HG02852 (cell line): ENCODE results near the gene ZBED5.

Experiments
- ATAC-seq: cut with Tn5 transposase; IDR thresholded peaks from one replicate; pipeline ENCODE4 v1.9.1; 2021; ENCODE audit warnings: mild to moderate bottlenecking, moderate library complexity; ENCODE audit not compliant: unreplicated experiment

Gene ZBED5

GRCh38 chr11:10881892-10882291 lies 24.0 kb upstream of the ZBED5 start:
- ATAC-seq, result no peak

- ATAC-seq, result no peak
These were observed 20.8 kb upstream of the ZBED5 start for GRCh38 chr11:10878408-10879214.

- ATAC-seq, result no peak
These were observed 18.3 kb upstream of the ZBED5 start for GRCh38 chr11:10876158-10876557.

GRCh38 chr11:10875430-10876021 lies 17.7 kb upstream of the ZBED5 start:
- ATAC-seq, result no peak

GRCh38 chr11:10872097-10872496 lies 14.2 kb upstream of the ZBED5 start:
- ATAC-seq, result no peak

GRCh38 chr11:10868352-10868751 lies 10.5 kb upstream of the ZBED5 start:
- no peak for ATAC-seq

GRCh38 chr11:10866893-10867331 lies 9.1 kb upstream of the ZBED5 start:
- ATAC-seq, result no peak

GRCh38 chr11:10865837-10866270 lies 8.0 kb upstream of the ZBED5 start:
- ATAC-seq, result no peak

- ATAC-seq, result no peak
These were observed 6.8 kb upstream of the ZBED5 start for GRCh38 chr11:10864688-10865087.

GRCh38 chr11:10862446-10862845 lies 4.6 kb upstream of the ZBED5 start:
- no peak for ATAC-seq

GRCh38 chr11:10861799-10862198 lies 3.9 kb upstream of the ZBED5 start:
- ATAC-seq, result no peak

- ATAC-seq, result no peak
These were observed 3.2 kb upstream of the ZBED5 start for GRCh38 chr11:10861047-10861446.

GRCh38 chr11:10858439-10859325 lies 829 bp upstream of the ZBED5 start:
- peak; percentile 21 for ATAC-seq

GRCh38 chr11:10857459-10857708 lies 469 bp downstream of the ZBED5 start:
- peak; percentile 18 for ATAC-seq

- ATAC-seq, result peak; percentile 2
These were observed 979 bp downstream of the ZBED5 start for GRCh38 chr11:10856689-10857458.

GRCh38 chr11:10855295-10855694 lies 2.6 kb downstream of the ZBED5 start:
- ATAC-seq, result no peak

GRCh38 chr11:10847960-10848860 lies 9.6 kb downstream of the ZBED5 start:
- ATAC-seq, result no peak

GRCh38 chr11:10846660-10847059 lies 11.2 kb downstream of the ZBED5 start:
- no peak for ATAC-seq

GRCh38 chr11:10845589-10845988 lies 12.3 kb downstream of the ZBED5 start:
- no peak for ATAC-seq

GRCh38 chr11:10844796-10845195 lies 13.1 kb downstream of the ZBED5 start:
- ATAC-seq, result no peak
